GM12878 (cell line): Measurements from ENCODE around the gene HDHD3. TPM values are rescaled to one million over a fixed set of nuclear protein-coding genes. Genes with fewer than 3 reads are reported as not detected.
A peak's percentile ranks its signal among the peaks of the same experiment; 100 is the strongest.

Experiments used
- ATF7 ChIP-seq: fragments of 450-650 bp; IDR thresholded peaks from 2 replicates; pipeline ENCODE4 v1.6.1; 2016; ENCODE audit warnings: low read depth, mild to moderate bottlenecking
- BHLHE40 ChIP-seq, 2 experiments: fragments of 450-650 bp in 1 of 2; IDR thresholded peaks; 2 replicates each; pipeline ENCODE4 v1.6.1; 2011 to 2017; ENCODE audit warnings: low read depth in 2 of 2, borderline replicate concordance in 1 of 2, improper control_type of control experiment in 1 of 2, low read length in 1 of 2, mild to moderate bottlenecking in 1 of 2
- CHD1 ChIP-seq: IDR thresholded peaks from 2 replicates; pipeline ENCODE4 v1.6.1; 2012; ENCODE audit warnings: low read depth, low read length, improper control_type of control experiment
- EED ChIP-seq: sonication (generic); IDR thresholded peaks from 2 replicates; pipeline ENCODE4 v1.6.1; 2016; ENCODE audit warnings: antibody characterized with exemption, low read depth
- EZH2 ChIP-seq: IDR thresholded peaks from 2 replicates; pipeline ENCODE4 v1.6.1; 2012; ENCODE audit warnings: low read depth, mild to moderate bottlenecking, control low read depth, inconsistent platforms, low read length, borderline replicate concordance; ENCODE audit not compliant: control insufficient read depth
- GATAD2B ChIP-seq: fragments of 450-650 bp; conservative IDR thresholded peaks from 2 replicates; pipeline ENCODE4 v1.6.1; 2017; ENCODE audit warnings: low read depth, mild to moderate bottlenecking, moderate library complexity
- HDAC2 ChIP-seq: fragments of 200-600 bp; sonication (generic); IDR thresholded peaks from 2 replicates; pipeline ENCODE4 v1.6.1; 2017
- IKZF1 ChIP-seq: fragments of 450-650 bp; conservative IDR thresholded peaks from 2 replicates; pipeline ENCODE4 v1.6.1; 2017; ENCODE audit warnings: antibody characterized with exemption, mild to moderate bottlenecking
- MYB ChIP-seq: fragments of 150-350 bp; IDR thresholded peaks from 2 replicates; pipeline ENCODE4 v1.6.1; 2014; ENCODE audit warnings: mild to moderate bottlenecking, low read depth, low read length, borderline replicate concordance
- PAX5 ChIP-seq: IDR thresholded peaks from 2 replicates; pipeline ENCODE4 v1.6.1; 2011; ENCODE audit warnings: low read depth, low read length, borderline replicate concordance
- PKNOX1 ChIP-seq: fragments of 450-650 bp; IDR thresholded peaks from 2 replicates; pipeline ENCODE4 v1.6.1; 2016; ENCODE audit warnings: mild to moderate bottlenecking
- RAD21 ChIP-seq: IDR thresholded peaks from 2 replicates; pipeline ENCODE4 v1.6.1; 2011; ENCODE audit warnings: mild to moderate bottlenecking, low read depth, low read length, moderate library complexity; ENCODE audit not compliant: insufficient read depth
- RCOR1 ChIP-seq: conservative IDR thresholded peaks from 2 replicates; pipeline ENCODE4 v1.6.1; 2012; ENCODE audit warnings: low read depth, low read length, improper control_type of control experiment
- SIN3A ChIP-seq: IDR thresholded peaks from 2 replicates; pipeline ENCODE4 v1.6.1; 2012; ENCODE audit warnings: low read depth, low read length, improper control_type of control experiment
- SMAD1 ChIP-seq: fragments of 450-650 bp; IDR thresholded peaks from 2 replicates; pipeline ENCODE4 v1.6.1; 2018; ENCODE audit warnings: mild to moderate bottlenecking, low read depth; ENCODE audit not compliant: partially characterized antibody
- SMAD5 ChIP-seq: IDR thresholded peaks from 2 replicates; pipeline ENCODE4 v1.6.1; 2016; ENCODE audit warnings: antibody characterized with exemption, low read depth
- SPI1 ChIP-seq: IDR thresholded peaks from 2 replicates; pipeline ENCODE4 v1.6.1; 2011; ENCODE audit warnings: low read depth, mild to moderate bottlenecking, low read length, moderate library complexity, borderline replicate concordance; ENCODE audit not compliant: insufficient read depth
- SREBF2 ChIP-seq: IDR thresholded peaks from 2 replicates; pipeline ENCODE4 v1.6.1; 2012; ENCODE audit warnings: mild to moderate bottlenecking, low read length
- STAT3 ChIP-seq: IDR thresholded peaks from 2 replicates; pipeline ENCODE4 v1.6.1; 2011; ENCODE audit warnings: low read depth, low read length, improper control_type of control experiment
- ZNF217 ChIP-seq: fragments of 450-650 bp; IDR thresholded peaks from 2 replicates; pipeline ENCODE4 v1.6.1; 2017; ENCODE audit warnings: antibody characterized with exemption, mild to moderate bottlenecking
- polyA plus RNA-seq, 11 experiments: library from polyadenylated mRNA; depleted of rRNA in 4 of 11; unstranded in 6 of 11; stranded (reverse) in 5 of 11; fragments of >200 nt; fragmentation: Nextera tagmentation in 4 of 11; fragmentation: Illumina TruSeq in 1 of 11; extraction: Ambion mirVana in 4 of 11; extraction: Trizol in 1 of 11; gene quantifications; 1 replicate in 1 of 11; 2 replicates in 10 of 11; pipeline versions ENCODE4 v1.2.1 to v1.2.3, GENCODE V29; 2011 to 2016; ENCODE audit warnings: inconsistent platforms in 2 of 11, missing spikeins in 2 of 11, low read depth in 1 of 11
- total RNA-seq, 4 experiments: library from RNA; depleted of rRNA in 3 of 4; stranded (reverse); fragments of >200 nt in 3 of 4; fragmentation: Illumina TruSeq in 1 of 4; extraction: Trizol in 1 of 4; gene quantifications; 2 replicates each; pipeline versions ENCODE4 v1.2.1 to v1.2.3, GENCODE V29; 2013 to 2021
- TF ChIP-seq, protein P1 (sequence below): IDR thresholded peaks from 2 replicates; pipeline ENCODE4 v1.6.1; 2011; ENCODE audit warnings: low read depth, mild to moderate bottlenecking, low read length, moderate library complexity, borderline replicate concordance; ENCODE audit errors: extremely low read depth
- TF ChIP-seq, protein P2 (sequence below): fragments of 450-650 bp; IDR thresholded peaks from 2 replicates; pipeline ENCODE4 v1.6.1; 2018; ENCODE audit warnings: borderline replicate concordance, mild to moderate bottlenecking; ENCODE audit not compliant: partially characterized antibody
- TF ChIP-seq, protein P3 (sequence below): IDR thresholded peaks from 2 replicates; pipeline ENCODE4 v1.6.1; 2012; ENCODE audit warnings: low read depth, low read length, improper control_type of control experiment

Gene HDHD3
- total and polyA plus RNA-seq, 10 of the 15 experiments (the other 5 are each of a cell fraction or from before 2014, with no cell fraction given): 1.3 to 29.4 (median 17.9) TPM

GRCh38 chr9:113401027-113401792, 24.4 kb upstream of the HDHD3 start, which contains the start of gene ALAD (continued):
- TF ChIP-seq, protein P1, sequence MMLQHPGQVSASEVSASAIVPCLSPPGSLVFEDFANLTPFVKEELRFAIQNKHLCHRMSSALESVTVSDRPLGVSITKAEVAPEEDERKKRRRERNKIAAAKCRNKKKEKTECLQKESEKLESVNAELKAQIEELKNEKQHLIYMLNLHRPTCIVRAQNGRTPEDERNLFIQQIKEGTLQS: no peak
- no peak for TF ChIP-seq HDAC2
- no peak for TF ChIP-seq ATF7
- TF ChIP-seq SMAD5: no peak
- peak; percentile 89 for TF ChIP-seq IKZF1
- TF ChIP-seq SMAD1: no peak
- peak; percentile 64; the same call in 1 of the 2 replicates for TF ChIP-seq SIN3A
- peak; percentile 17 to 61; a peak in 2 of 4 replicates for TF ChIP-seq BHLHE40 (IDR thresholded peaks at IDR 0.05; ENCODE audit: borderline replicate concordance in 1 of 2, low read depth in 2 of 2, low read length in 1 of 2)
- no peak for TF ChIP-seq SPI1
- TF ChIP-seq PKNOX1: no peak; the same call in 1 of the 2 replicates
- no peak; the same call in 1 of the 2 replicates for TF ChIP-seq PAX5
- peak; percentile 53; the same call in 1 of the 2 replicates for TF ChIP-seq EED
- TF ChIP-seq ZNF217: no peak
- TF ChIP-seq MYB: 0 out of 2 replicates have a peak, but pooled peaks have one; percentile 29
- no peak for TF ChIP-seq RCOR1
- TF ChIP-seq, protein P2, sequence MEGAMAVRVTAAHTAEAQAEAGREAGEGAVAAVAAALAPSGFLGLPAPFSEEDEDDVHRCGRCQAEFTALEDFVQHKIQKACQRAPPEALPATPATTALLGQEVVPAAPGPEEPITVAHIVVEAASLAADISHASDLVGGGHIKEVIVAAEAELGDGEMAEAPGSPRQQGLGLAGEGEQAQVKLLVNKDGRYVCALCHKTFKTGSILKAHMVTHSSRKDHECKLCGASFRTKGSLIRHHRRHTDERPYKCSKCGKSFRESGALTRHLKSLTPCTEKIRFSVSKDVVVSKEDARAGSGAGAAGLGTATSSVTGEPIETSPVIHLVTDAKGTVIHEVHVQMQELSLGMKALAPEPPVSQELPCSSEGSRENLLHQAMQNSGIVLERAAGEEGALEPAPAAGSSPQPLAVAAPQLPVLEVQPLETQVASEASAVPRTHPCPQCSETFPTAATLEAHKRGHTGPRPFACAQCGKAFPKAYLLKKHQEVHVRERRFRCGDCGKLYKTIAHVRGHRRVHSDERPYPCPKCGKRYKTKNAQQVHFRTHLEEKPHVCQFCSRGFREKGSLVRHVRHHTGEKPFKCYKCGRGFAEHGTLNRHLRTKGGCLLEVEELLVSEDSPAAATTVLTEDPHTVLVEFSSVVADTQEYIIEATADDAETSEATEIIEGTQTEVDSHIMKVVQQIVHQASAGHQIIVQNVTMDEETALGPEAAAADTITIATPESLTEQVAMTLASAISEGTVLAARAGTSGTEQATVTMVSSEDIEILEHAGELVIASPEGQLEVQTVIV: peak; percentile 76
- TF ChIP-seq RAD21: peak; percentile 68
- peak; percentile 85 for TF ChIP-seq GATAD2B
- TF ChIP-seq, protein P3, sequence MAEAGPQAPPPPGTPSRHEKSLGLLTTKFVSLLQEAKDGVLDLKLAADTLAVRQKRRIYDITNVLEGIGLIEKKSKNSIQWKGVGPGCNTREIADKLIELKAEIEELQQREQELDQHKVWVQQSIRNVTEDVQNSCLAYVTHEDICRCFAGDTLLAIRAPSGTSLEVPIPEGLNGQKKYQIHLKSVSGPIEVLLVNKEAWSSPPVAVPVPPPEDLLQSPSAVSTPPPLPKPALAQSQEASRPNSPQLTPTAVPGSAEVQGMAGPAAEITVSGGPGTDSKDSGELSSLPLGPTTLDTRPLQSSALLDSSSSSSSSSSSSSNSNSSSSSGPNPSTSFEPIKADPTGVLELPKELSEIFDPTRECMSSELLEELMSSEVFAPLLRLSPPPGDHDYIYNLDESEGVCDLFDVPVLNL: no peak
- no peak for TF ChIP-seq STAT3
- no peak for TF ChIP-seq CHD1
- no peak for TF ChIP-seq SREBF2
- TF ChIP-seq EZH2: no peak
